Left renal cortex interstitium (tissue), 4 donors: ENCODE results near the gene IFT172. TPM values are rescaled to one million over a fixed set of nuclear protein-coding genes. Genes with fewer than 3 reads are reported as not detected.
"Not testable (repeated sequence)": the region's sequence is repeated elsewhere in the genome, so short reads cannot be mapped to it uniquely, and the experiment has no call there.

Source experiments
- DNase-seq, 4 donors: peaks; one replicate each; pipeline ENCODE4 v3.0.0-alpha.2; 2013; ENCODE audit warnings: low read depth in 4 of 4, low spot score in 2 of 4, missing footprints in 1 of 4
- polyA plus RNA-seq, 4 donors: library from polyadenylated mRNA; unstranded; fragments of 120-200 nt; gene quantifications; one replicate each; pipeline ENCODE4 v1.2.1, GENCODE V29; 2013; ENCODE audit not compliant: insufficient read length in 4 of 4

The IFT172 gene, protein sequence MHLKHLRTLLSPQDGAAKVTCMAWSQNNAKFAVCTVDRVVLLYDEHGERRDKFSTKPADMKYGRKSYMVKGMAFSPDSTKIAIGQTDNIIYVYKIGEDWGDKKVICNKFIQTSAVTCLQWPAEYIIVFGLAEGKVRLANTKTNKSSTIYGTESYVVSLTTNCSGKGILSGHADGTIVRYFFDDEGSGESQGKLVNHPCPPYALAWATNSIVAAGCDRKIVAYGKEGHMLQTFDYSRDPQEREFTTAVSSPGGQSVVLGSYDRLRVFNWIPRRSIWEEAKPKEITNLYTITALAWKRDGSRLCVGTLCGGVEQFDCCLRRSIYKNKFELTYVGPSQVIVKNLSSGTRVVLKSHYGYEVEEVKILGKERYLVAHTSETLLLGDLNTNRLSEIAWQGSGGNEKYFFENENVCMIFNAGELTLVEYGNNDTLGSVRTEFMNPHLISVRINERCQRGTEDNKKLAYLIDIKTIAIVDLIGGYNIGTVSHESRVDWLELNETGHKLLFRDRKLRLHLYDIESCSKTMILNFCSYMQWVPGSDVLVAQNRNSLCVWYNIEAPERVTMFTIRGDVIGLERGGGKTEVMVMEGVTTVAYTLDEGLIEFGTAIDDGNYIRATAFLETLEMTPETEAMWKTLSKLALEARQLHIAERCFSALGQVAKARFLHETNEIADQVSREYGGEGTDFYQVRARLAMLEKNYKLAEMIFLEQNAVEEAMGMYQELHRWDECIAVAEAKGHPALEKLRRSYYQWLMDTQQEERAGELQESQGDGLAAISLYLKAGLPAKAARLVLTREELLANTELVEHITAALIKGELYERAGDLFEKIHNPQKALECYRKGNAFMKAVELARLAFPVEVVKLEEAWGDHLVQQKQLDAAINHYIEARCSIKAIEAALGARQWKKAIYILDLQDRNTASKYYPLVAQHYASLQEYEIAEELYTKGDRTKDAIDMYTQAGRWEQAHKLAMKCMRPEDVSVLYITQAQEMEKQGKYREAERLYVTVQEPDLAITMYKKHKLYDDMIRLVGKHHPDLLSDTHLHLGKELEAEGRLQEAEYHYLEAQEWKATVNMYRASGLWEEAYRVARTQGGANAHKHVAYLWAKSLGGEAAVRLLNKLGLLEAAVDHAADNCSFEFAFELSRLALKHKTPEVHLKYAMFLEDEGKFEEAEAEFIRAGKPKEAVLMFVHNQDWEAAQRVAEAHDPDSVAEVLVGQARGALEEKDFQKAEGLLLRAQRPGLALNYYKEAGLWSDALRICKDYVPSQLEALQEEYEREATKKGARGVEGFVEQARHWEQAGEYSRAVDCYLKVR (N-terminal part only)
- 10 to 100 TPM; 33.3 to 78.8 (median 49.9) TPM for polyA plus RNA-seq

DNA sequence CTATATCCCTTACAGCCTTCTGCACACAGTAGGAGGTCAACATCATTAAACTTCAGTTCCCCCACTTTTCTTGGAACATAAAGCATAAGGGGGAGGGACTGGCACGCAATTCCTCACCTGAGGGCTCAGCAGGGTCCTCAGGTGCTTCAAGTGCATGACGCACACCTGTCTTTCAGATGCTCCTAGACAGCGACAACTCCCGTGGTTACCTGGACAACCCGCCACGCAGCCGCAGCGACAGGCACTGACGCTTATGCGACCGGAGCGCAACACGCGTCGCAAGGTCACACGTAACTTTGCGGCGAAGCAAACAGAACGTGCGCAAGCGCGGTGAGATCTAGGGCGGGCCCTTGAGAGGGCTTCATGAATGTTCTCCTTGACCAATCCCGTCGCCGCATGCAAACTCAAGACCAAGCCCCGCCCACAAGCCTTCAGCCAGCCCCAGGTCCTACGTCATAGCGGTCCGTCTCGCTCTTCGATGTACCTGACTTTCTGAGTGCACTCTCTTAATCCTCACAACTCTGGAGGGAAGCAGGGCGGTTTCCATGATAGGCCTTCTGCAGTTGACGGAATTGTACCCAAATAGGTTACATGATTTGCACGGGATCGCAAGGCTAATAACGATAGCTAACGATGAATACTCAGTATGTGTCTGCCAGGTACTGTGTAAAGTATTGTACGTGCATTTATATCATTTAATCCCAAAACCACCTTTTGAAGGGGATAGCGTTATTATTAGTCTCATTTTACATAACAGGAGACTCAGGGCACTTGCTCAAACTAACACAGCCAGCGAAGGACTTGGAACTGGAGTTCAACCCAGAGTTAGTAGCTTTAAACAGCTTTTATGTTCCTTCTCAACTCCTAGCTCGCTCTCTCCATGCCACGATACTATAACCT lies at the start of gene IFT172:
TSS of gene IFT172 (minus strand) at position 246 of the 900 bp plus-strand sequence. CDS start at position 156, 90 bp downstream.
- DNase-seq, result peak; percentile 92 to 98 (median 95)

DNA sequence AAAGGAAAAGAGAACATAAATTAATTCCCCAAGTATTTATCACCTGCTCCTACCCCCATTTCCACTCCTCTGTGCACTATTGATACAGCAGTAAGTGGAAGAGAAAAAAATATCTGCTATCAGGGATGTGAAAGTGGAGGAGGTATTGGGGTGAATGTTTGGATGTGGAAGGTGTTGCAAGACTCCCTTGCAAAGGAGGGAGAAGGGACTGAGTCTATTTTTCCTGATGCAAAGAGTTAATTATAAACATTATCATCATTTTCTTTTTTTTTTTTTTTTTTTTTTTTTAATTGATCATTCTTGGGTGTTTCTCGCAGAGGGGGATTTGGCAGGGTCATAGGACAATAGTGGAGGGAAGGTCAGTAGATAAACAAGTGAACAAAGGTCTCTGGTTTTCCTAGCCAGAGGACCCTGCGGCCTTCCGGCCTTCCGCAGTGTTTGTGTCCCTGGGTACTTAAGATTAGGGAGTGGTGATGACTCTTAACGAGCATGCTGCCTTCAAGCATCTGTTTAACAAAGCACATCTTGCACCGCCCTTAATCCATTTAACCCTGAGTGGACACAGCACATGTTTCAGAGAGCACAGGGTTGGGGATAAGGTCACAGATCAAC lies 49.4 kb upstream of the IFT172 start:
- not testable (repeated sequence) for DNase-seq

DNA sequence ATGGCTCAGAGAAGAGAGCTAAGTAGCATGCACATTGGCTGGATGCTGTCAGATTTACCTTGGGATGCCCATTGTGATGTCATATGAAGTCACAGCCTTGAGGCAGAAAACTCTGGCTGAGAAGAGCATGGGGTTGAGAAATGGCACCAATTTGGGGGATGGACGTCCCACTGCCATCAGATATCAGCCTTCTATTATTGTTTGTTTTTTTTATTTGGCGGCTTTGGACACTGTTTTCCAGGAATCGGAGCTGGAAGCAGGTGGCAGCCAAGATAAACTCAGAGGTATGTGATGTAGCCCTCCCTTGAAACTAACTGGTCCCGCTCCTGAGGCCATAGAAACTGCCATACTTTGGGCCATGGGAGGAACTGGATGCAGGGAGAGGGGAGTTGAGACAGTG lies 47.7 kb upstream of the IFT172 start:
- DNase-seq, result no peak

DNA sequence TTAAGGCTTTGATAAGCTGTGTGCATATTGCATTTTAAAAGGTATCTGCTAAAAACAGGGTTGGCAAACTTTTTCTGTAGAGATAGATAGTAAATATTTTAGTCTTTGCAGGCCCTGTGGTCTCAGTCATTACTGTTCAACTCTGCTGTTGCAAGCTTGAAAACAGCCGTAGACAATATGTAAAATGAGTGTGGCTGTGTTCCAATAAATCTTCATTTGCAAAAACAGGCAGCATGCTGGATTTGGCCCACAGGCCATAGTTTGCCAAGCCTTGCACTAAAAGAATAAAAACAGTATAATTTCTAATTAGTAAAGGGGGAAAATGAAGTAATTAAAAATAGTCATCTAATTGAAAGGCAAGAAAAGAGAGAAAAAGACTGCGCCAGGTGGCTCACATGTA lies 42.4 kb upstream of the IFT172 start:
- no peak for DNase-seq

DNA sequence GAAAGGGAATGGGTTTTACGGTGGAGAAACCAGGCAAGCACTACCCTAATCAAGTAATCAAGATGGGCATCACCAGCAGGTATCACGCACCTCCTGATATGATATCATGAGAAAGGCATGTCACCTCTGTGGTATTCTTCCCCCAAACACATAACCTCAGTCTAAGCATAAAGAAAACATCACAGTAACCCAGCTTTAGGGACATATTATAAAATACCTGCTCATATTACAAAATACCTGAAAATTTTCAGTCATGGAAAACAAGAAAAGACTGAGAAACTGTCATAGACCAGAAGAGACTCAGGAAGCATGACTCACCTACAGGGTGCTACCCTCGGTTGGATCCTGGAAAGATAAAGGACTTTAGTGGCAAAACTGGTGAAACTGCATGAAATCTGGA lies 37.6 kb upstream of the IFT172 start:
- DNase-seq, result no peak

DNA sequence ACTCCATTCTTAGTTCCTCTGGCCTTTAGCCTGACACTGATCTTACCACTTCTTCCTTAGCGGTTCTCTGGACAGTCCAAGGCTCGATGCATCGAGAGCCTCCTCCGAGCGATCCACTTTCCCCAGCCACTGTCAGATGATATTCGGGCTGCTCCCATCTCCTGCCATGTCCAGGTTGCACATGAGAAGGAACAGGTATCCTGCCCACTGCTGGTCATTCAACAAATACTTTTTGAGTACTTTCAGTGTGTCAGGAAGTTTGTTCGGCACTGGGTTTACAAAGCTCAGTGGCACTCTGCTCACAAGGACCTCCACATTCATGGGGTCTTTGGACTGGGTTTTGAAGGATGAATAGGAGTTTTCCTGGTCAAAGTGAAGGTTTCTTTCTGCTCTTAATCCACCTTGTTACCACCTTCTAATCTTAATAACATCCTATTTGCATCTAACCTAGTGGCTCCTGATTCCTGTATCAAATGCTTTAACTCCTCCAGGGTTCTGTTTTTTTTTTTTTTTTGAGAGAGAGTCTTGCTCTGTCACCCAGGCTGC lies 32.9 kb upstream of the IFT172 start:
- DNase-seq, result no peak

DNA sequence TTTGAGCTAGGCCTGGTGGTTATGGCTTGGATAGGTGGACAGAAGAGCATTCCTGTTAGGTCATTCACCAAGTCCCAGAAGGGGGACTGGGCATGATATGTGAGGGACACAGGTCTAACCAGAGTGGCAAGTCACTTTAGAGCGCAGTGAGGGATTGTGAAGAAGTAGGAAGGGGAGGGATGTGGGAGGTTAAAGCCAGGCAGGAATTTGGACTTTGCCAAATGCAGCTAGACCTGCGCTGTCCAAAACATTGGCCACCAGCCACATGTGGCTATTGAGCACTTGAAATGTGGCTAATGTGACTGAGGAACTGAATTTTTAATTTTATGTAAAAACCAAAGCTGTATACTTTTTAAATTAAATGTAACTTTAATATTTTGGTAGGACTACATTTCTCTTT lies 30.8 kb upstream of the IFT172 start:
- no peak for DNase-seq

DNA sequence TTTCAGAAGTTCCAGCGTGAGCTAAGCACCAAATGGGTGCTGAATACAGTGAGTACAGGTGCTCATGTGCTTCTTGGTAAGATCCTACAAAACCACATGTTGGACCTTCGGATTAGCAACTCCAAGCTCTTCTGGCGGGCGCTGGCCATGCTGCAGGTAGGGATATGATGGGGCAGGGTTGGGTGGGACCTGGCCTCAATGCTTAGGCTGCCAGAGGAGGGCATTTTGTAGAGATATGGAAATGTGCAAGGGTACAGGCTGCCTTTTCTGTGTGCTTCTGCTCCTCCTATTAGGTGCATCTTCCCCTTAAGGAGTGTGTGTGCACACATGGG lies 29.2 kb upstream of the IFT172 start:
- DNase-seq, result no peak

DNA sequence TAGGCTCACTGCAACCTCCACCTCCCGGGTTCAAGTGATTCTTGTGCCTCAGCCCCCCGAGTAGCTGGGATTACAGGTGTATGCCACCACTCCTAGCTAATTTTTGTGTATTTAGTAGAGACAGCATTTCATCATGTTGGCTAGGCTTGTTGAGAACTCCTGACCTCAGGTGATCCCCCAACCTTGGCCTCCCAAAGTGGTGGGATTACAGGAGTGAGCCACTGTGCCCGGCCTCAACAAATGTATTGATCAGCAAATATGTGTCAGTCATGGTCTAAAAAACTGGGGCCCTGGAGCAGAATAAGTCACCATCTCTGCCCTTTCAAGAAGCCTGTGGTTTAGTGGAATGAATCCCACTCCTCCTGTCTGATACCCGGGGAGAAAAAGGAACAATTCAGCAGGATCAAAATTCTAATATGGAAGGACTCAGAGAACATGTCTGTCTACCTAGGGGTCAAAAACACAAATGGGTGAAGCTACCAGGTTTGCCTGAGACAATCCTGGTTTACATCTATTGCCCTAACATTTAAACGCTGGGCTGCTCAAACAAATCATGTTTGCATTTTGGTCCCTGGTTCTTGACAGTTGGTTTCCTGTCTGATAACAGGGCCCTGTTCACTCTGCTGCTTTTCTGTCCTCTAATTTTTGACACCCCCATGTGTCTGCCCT lies 28.7 kb upstream of the IFT172 start:
- DNase-seq, result no peak

DNA sequence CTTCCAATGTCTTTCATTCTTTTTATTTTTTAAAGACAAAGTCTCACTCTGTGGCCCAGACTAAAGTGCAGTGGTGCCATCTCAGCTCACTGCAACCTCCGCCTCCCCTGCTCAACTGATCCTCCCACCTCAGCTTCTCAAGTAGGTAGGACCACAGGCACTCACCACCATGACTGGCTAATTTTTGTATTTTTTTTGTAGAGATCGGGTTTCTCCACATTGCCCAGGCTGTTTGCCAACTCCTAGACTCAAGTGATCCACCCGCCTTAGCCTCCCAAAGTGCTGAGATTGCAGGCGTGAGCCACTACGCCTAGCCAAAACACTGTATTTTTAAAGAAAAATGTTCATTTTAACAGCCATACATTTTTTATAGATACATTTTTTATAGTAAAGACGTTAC lies 19.8 kb upstream of the IFT172 start:
- no peak for DNase-seq

DNA sequence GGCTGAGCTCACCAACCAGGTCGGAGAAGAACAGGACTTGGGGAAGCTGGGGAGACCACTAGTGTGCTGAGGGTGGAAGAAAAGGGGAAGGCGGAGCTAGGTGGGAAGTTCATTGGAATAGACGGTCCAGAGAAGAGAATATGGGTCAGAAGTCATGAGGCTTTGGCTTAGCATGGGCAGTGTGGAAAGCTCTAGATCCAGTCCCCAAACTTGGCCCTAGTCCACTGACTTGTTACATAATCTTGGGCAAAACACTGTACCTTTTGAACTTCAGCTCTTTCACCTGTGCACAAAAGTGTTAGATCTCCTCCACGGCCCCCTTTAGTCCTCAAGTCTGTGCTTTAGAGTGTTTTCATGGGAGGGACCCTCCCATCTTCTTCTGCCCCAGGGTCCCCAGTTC lies 17.8 kb upstream of the IFT172 start:
- no peak for DNase-seq

DNA sequence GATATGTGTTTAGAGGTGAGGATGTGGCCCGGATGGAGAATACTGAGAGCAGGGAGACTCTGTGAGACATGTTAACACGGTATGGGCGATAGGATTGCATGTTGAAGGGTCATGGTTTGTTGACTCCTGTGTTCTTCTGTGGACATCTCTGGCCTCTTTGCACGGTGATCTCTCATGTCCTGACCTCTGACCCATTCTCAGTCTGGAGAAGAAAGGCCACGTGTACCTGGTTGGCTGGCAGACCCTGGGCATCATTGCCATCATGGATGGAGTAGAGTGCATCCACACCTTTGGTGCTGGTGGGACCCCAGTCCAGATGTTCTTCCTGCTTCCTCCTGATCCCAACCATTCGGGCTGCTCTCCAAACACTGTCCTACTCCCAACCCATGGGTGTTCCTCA lies 17.0 kb upstream of the IFT172 start:
- no peak for DNase-seq

DNA sequence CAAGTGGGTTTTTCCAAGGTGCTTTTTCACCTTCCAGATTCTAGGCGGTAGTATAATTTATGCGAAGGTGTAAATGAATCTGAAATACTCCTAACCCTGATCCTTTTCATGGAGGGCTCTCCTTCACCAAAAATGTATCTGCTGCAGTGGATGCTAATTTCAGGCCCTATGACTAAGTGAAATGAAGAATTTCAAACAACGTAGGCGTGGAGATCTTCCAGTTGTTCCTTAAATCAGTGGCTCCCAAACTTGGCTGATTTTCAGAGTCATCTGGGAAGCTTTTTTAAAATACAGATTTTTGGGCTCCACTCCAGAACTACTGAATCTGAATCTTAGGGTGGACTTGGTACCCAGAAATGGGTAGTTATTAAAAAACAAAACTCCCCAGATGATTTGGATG lies 12.6 kb upstream of the IFT172 start:
- DNase-seq, result no peak

DNA sequence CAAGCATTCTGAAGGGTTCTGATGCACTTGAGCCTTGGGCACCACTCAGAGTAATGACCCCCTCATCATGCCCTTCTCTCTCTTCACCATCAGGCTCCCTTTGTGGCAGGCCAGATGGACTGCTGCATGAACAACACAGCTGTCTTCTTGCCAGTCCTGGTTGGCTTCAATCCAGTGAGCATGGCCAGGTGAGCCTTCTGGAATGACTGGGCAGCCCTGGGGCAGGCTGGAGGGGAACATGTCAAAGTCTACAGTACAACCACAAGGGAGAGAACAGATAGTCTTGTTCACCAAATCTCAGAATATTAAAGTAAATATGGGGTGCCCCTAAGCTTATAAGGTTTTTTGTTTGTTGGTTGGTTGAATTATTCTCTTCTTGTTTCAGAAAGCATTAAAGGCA lies 11.5 kb upstream of the IFT172 start:
- no peak for DNase-seq

DNA sequence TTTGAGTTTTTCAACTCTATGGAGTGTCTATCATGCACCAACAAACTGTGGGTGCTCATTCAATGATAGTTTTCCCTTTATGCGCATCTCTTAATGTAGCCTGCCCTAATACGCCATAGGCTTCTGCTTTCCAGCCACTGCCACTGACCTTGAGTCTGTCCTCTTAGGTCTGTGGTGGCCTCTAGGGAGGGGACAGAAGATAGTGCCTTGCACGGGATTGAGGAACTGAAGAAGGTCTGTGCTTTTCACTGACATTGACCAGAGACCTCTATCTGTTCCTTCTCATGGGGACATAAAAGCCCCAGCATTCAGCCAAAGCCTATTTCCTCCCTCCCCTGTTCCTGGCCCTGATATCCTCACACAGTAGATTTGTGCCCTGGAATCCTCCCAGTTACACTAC lies 9.4 kb upstream of the IFT172 start:
- DNase-seq, result no peak

DNA sequence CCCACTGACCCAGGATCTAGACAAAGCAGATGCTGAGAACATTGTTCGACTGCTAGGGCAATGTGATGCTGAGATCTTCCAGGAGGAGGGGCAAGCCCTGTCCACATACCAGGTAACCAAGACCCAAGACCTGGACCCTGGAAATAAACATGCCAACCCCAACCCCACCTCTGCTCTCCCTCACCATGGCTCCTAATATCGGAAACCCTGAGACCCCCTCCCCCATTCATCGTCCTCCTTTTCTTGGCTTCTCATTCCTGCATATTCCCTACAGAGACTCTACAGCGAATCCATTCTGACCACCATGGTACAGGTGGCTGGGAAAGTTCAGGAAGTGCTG lies 7.7 kb upstream of the IFT172 start:
- no peak for DNase-seq

DNA sequence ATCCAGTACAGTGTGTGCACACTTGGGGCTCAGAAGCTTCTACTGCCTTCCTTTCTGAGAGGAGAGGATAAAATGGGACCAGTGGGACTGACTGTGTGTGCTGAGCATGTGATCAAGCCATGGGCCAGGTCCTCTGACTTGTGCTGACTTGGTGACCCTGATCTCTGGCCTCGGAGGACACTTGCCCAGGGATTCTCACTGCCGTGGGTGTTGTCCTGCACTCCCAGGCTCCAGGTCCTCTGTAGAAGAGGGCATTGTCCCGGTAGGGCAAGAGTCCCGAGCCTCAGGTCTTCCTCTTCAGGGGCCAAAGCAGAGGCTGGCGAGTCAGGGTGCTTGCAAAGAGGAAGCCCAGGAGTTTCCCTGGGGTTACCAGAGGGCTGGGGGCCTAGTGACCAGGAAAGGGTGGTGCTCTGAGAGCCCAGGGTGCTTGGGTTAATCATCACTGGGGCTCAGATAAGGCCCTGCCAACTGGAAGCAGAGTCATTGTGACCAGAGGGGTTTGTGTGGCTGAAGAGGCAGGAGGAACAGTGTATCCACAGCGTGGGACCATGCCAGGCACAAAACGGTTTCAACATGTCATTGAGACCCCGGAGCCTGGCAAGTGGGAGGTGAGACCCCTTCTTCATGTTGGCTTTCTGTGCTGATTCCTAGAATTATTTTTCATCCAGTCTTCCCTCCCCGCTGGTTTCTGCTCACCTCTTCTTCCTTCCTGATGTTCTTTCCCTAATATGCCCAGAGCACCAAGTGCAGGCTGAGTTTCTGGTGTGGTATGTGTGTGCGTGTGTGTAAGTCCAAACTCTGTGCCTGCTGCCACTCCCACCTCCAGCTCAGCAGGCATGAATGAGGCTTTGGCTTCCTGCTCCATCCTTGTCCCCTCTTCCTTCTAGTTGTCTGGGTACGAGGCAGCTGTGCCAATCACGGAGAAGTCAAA lies 7.1 kb upstream of the IFT172 start, which contains the start of gene GCKR:
TSS of gene GCKR (plus strand) at position 483 of the 931 bp plus-strand sequence. CDS start at position 549, 66 bp downstream.
- no peak for DNase-seq
